Measurements from ENCODE around the gene DIPK1B. TPM values are rescaled to one million over a fixed set of nuclear protein-coding genes. Genes with fewer than 3 reads are reported as not detected.
A peak's percentile ranks its signal among the peaks of the same experiment; 100 is the strongest.

DIPK1B gene
- total RNA-seq, 1 donor from 2014 or later = 2.2 TPM

DNA sequence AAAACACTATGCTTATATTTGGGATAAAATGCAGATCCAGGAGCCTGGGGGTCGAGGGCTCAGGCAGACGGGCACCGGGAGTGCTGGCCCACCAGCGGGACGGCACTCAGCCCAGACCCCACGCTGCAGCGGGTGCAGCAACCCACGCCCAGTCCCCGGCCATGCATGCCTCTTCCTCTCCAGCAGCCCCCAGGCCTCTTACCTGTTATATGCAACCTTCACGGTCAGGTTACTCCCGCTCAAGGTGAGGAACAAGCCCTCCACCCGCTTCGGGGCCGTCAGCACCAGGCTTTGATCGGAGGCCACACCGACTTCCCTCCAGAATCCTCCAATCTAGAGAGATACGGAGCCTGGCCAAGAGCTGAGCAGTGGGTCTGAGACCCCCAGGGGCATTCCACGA lies 44.5 kb downstream of the DIPK1B start:
- DNase-seq (no peak), ATAC-seq (ENCODE audit: low read depth) (no peak)
- Mint-ChIP-seq H3K36me3 (ENCODE audit: low read depth) (peaks cover 10% of the 10 kb centered on the region), H3K4me3 (peak overlapping the region; percentile 68), H3K9me3 (peaks cover 9% of the 10 kb centered on the region), H3K27ac (peak overlapping the region; percentile 83), H3K27me3 (no peaks in the 10 kb centered on the region), H3K4me1 (peaks cover 63% of the 10 kb centered on the region)
- POLR2A ChIA-PET = interaction anchor here (1.1 to 9.1 kb wide), 6 partner anchors 8 to 56 kb away, joined by 4 to 132 read pairs (median 25); partner anchors contain the start of genes LCN10 and LCN6
- CTCF ChIA-PET = interaction anchor here (0.8 to 3.0 kb wide), 4 partner anchors 10 to 290 kb away, joined by 3 to 22 read pairs (median 7); no protein-coding TSS in a partner anchor
- no peak for TF ChIP-seq CTCF (IDR thresholded peaks at IDR 0.05)
- intact Hi-C loops (cut with micrococcal nuclease) = loop anchor here (1.0 to 2.0 kb wide), 2 partner anchors 8 to 28 kb away; no protein-coding TSS in a partner anchor

GRCh38 chr9:136757328-136757727 lies 45.0 kb downstream of the DIPK1B start:
- Mint-ChIP-seq H3K27ac (peak overlapping the region; percentile 83), H3K36me3 (ENCODE audit: low read depth) (peaks cover 8% of the 10 kb centered on the region), H3K27me3 (no peaks in the 10 kb centered on the region), H3K4me1 (peaks cover 63% of the 10 kb centered on the region), H3K9me3 (peaks cover 6% of the 10 kb centered on the region), H3K4me3 (peak overlapping the region; percentile 68)
- ChIA-PET CTCF (interaction anchor here (0.8 to 3.0 kb wide), 8 partner anchors 9 to 289 kb away, joined by 3 to 22 read pairs (median 4); no protein-coding TSS in a partner anchor), POLR2A (interaction anchor here (0.9 to 9.1 kb wide), 9 partner anchors 8 to 57 kb away, joined by 3 to 132 read pairs (median 11); partner anchors contain the start of genes LCN10 and LCN6)
- intact Hi-C loops (cut with micrococcal nuclease) = loop anchor here (1.0 to 2.0 kb wide), 2 partner anchors 8 to 29 kb away; no protein-coding TSS in a partner anchor
- no peak for DNase-seq
- peak; percentile 54 for ATAC-seq (ENCODE audit: low read depth)
- no peak for TF ChIP-seq CTCF (IDR thresholded peaks at IDR 0.05)

DNA sequence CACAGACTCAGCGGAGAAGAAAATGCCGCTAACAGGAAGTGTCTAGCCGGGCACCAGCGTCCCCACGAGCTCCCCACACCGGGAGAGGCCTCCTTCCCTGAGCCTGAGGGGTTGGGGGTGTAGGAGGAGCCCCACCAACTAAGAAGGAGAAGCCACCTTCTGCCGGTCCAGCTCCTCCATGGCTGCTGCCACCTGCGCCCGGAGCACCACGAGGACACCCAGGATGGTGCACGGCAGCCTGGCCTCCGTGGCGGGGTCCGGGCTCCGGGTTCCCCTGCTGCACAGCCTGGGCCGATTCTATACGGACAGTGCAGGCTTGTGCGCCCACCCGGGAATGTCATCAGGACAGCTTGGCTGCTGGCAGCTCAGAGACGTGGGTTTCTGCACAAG lies 45.4 kb downstream of the DIPK1B start:
- DNase-seq = no peak
- H3K9me3 Mint-ChIP-seq = peaks cover 2% of the 10 kb centered on the region
- H3K36me3 Mint-ChIP-seq (ENCODE audit: low read depth) = peaks cover 4% of the 10 kb centered on the region
- peak; percentile 9 for ATAC-seq (ENCODE audit: low read depth)
- peak overlapping the region; percentile 83 for H3K27ac Mint-ChIP-seq
- peak overlapping the region; percentile 68 for H3K4me3 Mint-ChIP-seq
- ChIA-PET POLR2A (interaction anchor here (0.6 to 9.1 kb wide), 10 partner anchors 8 to 57 kb away, joined by 3 to 132 read pairs (median 8); partner anchors contain the start of genes LCN10 and LCN6), CTCF (interaction anchor here (0.6 to 3.0 kb wide), 11 partner anchors 8 to 289 kb away, joined by 3 to 22 read pairs (median 3); partner anchors contain the start of gene FUT7)
- H3K4me1 Mint-ChIP-seq = peaks cover 62% of the 10 kb centered on the region
- no peak for TF ChIP-seq CTCF (IDR thresholded peaks at IDR 0.05)
- no peaks in the 10 kb centered on the region for H3K27me3 Mint-ChIP-seq
- intact Hi-C loops (cut with micrococcal nuclease) = loop anchor here (1.0 to 2.0 kb wide), 2 partner anchors 8 to 29 kb away; no protein-coding TSS in a partner anchor

- H3K36me3 Mint-ChIP-seq (ENCODE audit: low read depth) = peaks cover 4% of the 10 kb centered on the region
- H3K4me1 Mint-ChIP-seq = peaks cover 67% of the 10 kb centered on the region
- no peak for ATAC-seq (ENCODE audit: low read depth)
- TF ChIP-seq CTCF (IDR thresholded peaks at IDR 0.05) = no peak
- H3K27me3 Mint-ChIP-seq = no peaks in the 10 kb centered on the region
- H3K4me3 Mint-ChIP-seq = no peak overlapping the region
- no peak for DNase-seq
- intact Hi-C loops (cut with micrococcal nuclease) = no loop called here
- ChIA-PET CTCF (interaction anchor here (1.5 to 3.0 kb wide), 2 partner anchors 10 to 31 kb away, joined by 5 to 22 read pairs; no protein-coding TSS in a partner anchor), POLR2A (interaction anchor here (2.1 to 9.1 kb wide), 3 partner anchors 10 to 31 kb away, joined by 36 to 132 read pairs (median 37); partner anchors contain the start of genes LCN10 and LCN6)
- peaks cover 2% of the 10 kb centered on the region for H3K9me3 Mint-ChIP-seq
- peak overlapping the region; percentile 83 for H3K27ac Mint-ChIP-seq
These were observed 46.6 kb downstream of the DIPK1B start for GRCh38 chr9:136759001-136759400.
